Upper lobe of left lung (tissue), 6 donors: Measurements from ENCODE around the gene IL22RA1. TPM values are rescaled to one million over a fixed set of nuclear protein-coding genes. Genes with fewer than 3 reads are reported as not detected.

Source experiments
- ATAC-seq, 2 donors: fragments of 200-7000 bp; cut with Tn5 transposase; one replicate each; pipeline ENCODE4 v1.9.1; 2022; ENCODE audit warnings: mild to moderate bottlenecking in 2 of 2, moderate library complexity in 2 of 2; ENCODE audit not compliant: low FRiP score in 2 of 2
- DNase-seq, 2 donors: peaks; one replicate each; pipeline ENCODE4 v3.0.0-alpha.2; 2019 to 2020
- H3K27ac ChIP-seq, 4 donors: fragments of 200-600 bp; sonication (generic); one replicate each; pipeline ENCODE4 v1.5.1; 2016 to 2019
- H3K27me3 ChIP-seq, 4 donors: fragments of 200-600 bp; sonication (generic); one replicate each; pipeline ENCODE4 v1.5.1; 2017 to 2019
- H3K36me3 ChIP-seq, 4 donors: fragments of 200-600 bp; sonication (generic); one replicate each; pipeline ENCODE4 v1.5.1; 2016 to 2019
- H3K4me1 ChIP-seq, 4 donors: fragments of 200-600 bp; sonication (generic); one replicate each; pipeline ENCODE4 v1.5.1; 2018 to 2019
- H3K4me3 ChIP-seq, 4 donors: fragments of 200-600 bp; sonication (generic); one replicate each; pipeline ENCODE4 v1.5.1; 2017 to 2019; ENCODE audit warnings: mild to moderate bottlenecking in 2 of 4, moderate library complexity in 1 of 4
- H3K9me3 ChIP-seq, 4 donors: fragments of 200-600 bp; sonication (generic); one replicate each; pipeline ENCODE4 v1.5.1; 2018 to 2019
- EP300 ChIP-seq, 4 donors: sonication (generic); formaldehyde crosslinking; IDR thresholded peaks; one replicate each; pipeline ENCODE4 v1.5.1; 2017; ENCODE audit warnings: antibody characterized with exemption in 4 of 4, control low read depth in 2 of 4
- POLR2A ChIP-seq, 4 donors: fragments of 450-650 bp; IDR thresholded peaks; one replicate each; pipeline ENCODE4 v1.5.1; 2016 to 2017; ENCODE audit warnings: antibody characterized with exemption in 4 of 4, mild to moderate bottlenecking in 2 of 4
- POLR2AphosphoS5 ChIP-seq, 2 donors: sonication (generic); formaldehyde crosslinking; IDR thresholded peaks; one replicate each; pipeline ENCODE4 v1.5.1; 2017; ENCODE audit warnings: antibody characterized with exemption in 2 of 2
- WGBS, 2 donors: methylation state at CpG; one replicate each; pipeline ENCODE4 v1.1.5; 2017 to 2018; 5-methylcytosine and 5-hydroxymethylcytosine counted together
- total RNA-seq, 6 donors: library from RNA; depleted of rRNA in 4 of 6; stranded (reverse); fragments of >200 nt in 4 of 6; gene quantifications; one replicate each; pipeline versions ENCODE4 v1.1.0 to v1.2.1, GENCODE V29; 2016 to 2021
- TF ChIP-seq, protein P1 (sequence below), 6 experiments: fragments of 450-650 bp in 4 of 6; fragments of 200-600 bp in 2 of 6; sonication (generic) in 2 of 6; IDR thresholded peaks; one replicate each; pipeline ENCODE4 v1.5.1; 2016 to 2019; ENCODE audit warnings: antibody characterized with exemption in 6 of 6
- donor health status: DM: no; HTN: no; CAD: no; lungs with moderate emphysema.
- donor health status: DM: no; HTN: yes; CAD: no; lungs with severe emphysema.

IL22RA1 gene
- total RNA-seq, 6 donors from 2014 or later, result 0.15 to 1.4 (median 0.90) TPM

DNA sequence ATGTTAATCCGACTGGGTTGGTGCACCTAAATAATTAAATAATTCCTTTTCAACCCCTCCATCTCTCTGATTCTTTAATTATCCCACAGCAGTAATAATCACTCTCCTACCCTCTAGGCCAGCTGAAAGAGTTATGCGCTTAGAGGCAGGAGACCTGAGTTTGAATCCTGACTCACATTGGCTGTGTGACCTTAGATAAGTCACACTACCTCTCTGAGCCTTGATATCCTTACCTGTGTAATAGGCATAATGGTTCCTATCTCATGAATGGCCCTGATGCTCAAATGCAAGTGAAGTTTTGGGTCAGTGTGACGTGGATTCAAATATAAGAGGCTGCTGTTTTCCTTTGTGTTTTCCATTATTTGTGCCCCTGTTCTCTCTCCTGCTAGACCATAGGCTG, 39.1 kb downstream of the IL22RA1 start:
- 90 to 92% methylated on average over 3 of the region's 3 CpGs for WGBS, 2 donors
- Histone ChIP-seq H3K27ac (no peak overlapping the region), H3K36me3 (no peaks in the 10 kb centered on the region), H3K9me3 (no peaks in the 10 kb centered on the region), H3K4me3 (no peak overlapping the region), H3K4me1 (no peaks in the 10 kb centered on the region), H3K27me3 (no peaks in the 10 kb centered on the region)
- no peak for DNase-seq
- no peak for TF ChIP-seq POLR2AphosphoS5 (IDR thresholded peaks at IDR 0.05)
- TF ChIP-seq POLR2A (IDR thresholded peaks at IDR 0.05), result no peak
- TF ChIP-seq, protein P1, sequence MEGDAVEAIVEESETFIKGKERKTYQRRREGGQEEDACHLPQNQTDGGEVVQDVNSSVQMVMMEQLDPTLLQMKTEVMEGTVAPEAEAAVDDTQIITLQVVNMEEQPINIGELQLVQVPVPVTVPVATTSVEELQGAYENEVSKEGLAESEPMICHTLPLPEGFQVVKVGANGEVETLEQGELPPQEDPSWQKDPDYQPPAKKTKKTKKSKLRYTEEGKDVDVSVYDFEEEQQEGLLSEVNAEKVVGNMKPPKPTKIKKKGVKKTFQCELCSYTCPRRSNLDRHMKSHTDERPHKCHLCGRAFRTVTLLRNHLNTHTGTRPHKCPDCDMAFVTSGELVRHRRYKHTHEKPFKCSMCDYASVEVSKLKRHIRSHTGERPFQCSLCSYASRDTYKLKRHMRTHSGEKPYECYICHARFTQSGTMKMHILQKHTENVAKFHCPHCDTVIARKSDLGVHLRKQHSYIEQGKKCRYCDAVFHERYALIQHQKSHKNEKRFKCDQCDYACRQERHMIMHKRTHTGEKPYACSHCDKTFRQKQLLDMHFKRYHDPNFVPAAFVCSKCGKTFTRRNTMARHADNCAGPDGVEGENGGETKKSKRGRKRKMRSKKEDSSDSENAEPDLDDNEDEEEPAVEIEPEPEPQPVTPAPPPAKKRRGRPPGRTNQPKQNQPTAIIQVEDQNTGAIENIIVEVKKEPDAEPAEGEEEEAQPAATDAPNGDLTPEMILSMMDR (IDR thresholded peaks at IDR 0.05), result no peak
- no peak for TF ChIP-seq EP300 (IDR thresholded peaks at IDR 0.05)
- no peak for ATAC-seq

GRCh38 chr1:24103408-24103807, 39.5 kb downstream of the IL22RA1 start:
- no peak for ATAC-seq
- TF ChIP-seq, protein P1 (IDR thresholded peaks at IDR 0.05), result no peak
- TF ChIP-seq POLR2A (IDR thresholded peaks at IDR 0.05) (no peak), POLR2AphosphoS5 (IDR thresholded peaks at IDR 0.05) (no peak), EP300 (IDR thresholded peaks at IDR 0.05) (no peak)
- DNase-seq, result no peak
- H3K9me3 ChIP-seq, result no peaks in the 10 kb centered on the region
- H3K4me3 ChIP-seq, result no peak overlapping the region
- H3K27ac ChIP-seq, result no peak overlapping the region
- no peaks in the 10 kb centered on the region for H3K27me3 ChIP-seq
- whole genome bisulfite sequencing, 2 donors, result 52 to 57% methylated on average over 3 of the region's 3 CpGs
- H3K4me1 ChIP-seq, result no peaks in the 10 kb centered on the region
- no peaks in the 10 kb centered on the region for H3K36me3 ChIP-seq

DNA sequence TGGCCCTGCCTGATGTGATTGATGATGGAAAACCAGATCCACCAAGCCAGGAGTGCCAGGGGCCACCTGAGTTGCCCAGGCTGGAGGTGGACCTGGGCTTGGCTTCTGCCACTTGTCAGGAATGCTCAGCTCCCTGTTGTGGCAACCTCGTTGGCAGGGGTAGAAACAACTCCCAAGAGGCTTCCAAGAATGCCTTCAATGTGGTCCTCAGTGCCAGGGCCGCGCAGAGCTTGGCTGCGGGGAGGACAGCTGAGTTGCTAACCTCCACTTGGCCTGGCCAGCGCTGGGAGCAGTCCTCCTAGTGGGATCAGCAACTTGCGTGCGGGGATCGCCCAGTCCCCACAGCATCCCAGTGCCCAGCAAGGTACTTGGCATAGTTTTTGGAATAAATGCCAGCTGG, 40.0 kb downstream of the IL22RA1 start:
- Histone ChIP-seq H3K9me3 (no peaks in the 10 kb centered on the region), H3K27ac (no peak overlapping the region), H3K4me1 (no peaks in the 10 kb centered on the region), H3K36me3 (no peaks in the 10 kb centered on the region), H3K27me3 (no peaks in the 10 kb centered on the region), H3K4me3 (no peak overlapping the region)
- no peak for TF ChIP-seq POLR2AphosphoS5 (IDR thresholded peaks at IDR 0.05)
- TF ChIP-seq, protein P1 (IDR thresholded peaks at IDR 0.05), result no peak
- TF ChIP-seq EP300 (IDR thresholded peaks at IDR 0.05), result no peak
- TF ChIP-seq POLR2A (IDR thresholded peaks at IDR 0.05), result no peak
- DNase-seq (no peak), ATAC-seq (peak in 1 of 2 donors; percentile 55)
- WGBS, 2 donors, result 74 to 79% methylated on average over 3 to 5 of the region's 8 CpGs

GRCh38 chr1:24101796-24102586, 40.9 kb downstream of the IL22RA1 start:
- 76 to 79% methylated on average over 6 to 9 of the region's 9 CpGs for WGBS, 2 donors
- ATAC-seq (no peak), DNase-seq (no peak)
- Histone ChIP-seq H3K9me3 (no peaks in the 10 kb centered on the region), H3K4me1 (no peaks in the 10 kb centered on the region), H3K36me3 (no peaks in the 10 kb centered on the region), H3K27ac (peak overlapping the region in 1 of 4 donors; percentile 18), H3K27me3 (no peaks in the 10 kb centered on the region), H3K4me3 (no peak overlapping the region)
- TF ChIP-seq POLR2AphosphoS5 (IDR thresholded peaks at IDR 0.05) (no peak), EP300 (IDR thresholded peaks at IDR 0.05) (no peak), POLR2A (IDR thresholded peaks at IDR 0.05) (no peak)
- TF ChIP-seq, protein P1 (IDR thresholded peaks at IDR 0.05), result no peak
